Activated CD8-positive, alpha-beta memory T cell treated with anti-CD3 and anti-CD28 coated beads for 36 hours (primary cell): Measurements from ENCODE around the gene POU3F1. TPM values are rescaled to one million over a fixed set of nuclear protein-coding genes. Genes with fewer than 3 reads are reported as not detected.

Experiments used
- CTCF ChIA-PET: fragments of 350-600 bp; sonication (Branson Sonifier 250); formaldehyde crosslinking; loops from one replicate; lab custom pipeline; 2021; ENCODE audit warnings: antibody characterized with exemption; lab: Charles Lee
- POLR2A ChIA-PET: fragments of 350-600 bp; sonication (Branson Sonifier 250); formaldehyde crosslinking; loops from one replicate; lab custom pipeline; 2021; ENCODE audit warnings: antibody characterized with exemption; lab: Charles Lee
- total RNA-seq, 2 experiments: library from RNA; stranded (reverse); gene quantifications; one replicate each; pipeline ENCODE4 v1.2.3, GENCODE V29; 2021

POU3F1 gene
- total RNA-seq, 2 experiments from 2014 or later = 0.08 to 0.15 TPM

DNA sequence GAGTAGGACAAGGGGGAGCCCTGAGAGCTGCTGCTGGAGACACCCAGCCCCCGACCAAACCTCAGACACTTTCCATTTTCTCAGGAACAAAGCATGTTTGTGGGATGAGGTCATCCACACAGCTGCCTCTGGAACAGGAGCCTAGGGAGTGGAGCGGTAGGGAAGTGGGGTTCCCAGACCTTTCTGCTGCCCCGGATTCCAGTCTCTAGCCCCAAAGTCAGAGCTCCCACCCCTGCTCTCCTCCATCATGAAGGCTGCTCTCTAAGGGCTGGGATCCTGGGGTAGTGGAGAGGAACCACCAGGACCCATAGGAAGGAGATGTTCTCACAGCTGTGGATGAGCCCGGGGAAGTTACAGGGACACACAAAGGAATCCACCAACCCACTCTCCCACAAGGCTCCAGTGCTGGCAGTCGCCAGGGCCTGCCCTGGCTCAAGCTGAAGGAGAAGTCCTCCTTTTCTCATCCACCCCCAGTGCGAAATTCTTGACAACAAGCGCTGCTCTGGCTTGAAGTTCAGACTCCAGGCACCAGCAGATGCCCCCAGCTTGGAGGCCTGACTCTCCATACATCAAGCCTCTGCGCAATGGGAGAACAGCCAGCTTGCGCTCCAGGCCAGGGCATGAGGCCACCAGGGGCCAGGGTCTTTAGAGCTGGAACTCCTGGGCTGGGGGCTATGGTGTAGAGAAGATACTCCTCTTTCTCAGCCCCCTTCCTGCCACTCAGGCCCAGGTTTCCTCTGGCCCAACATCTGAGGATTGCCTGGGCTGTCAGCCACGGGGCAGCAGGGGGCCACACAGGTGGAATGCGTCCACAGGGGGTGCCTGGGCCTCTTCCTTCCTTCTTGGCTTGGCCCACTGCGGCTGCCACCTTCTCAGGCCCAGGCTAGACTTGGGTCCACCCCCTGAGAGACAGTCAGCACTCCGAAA lies 45.8 kb downstream of the POU3F1 start:
- ChIA-PET CTCF (interaction anchor here (1.5 to 3.8 kb wide), 4 partner anchors 10 to 135 kb away, joined by 3 to 16 read pairs (median 8); partner anchors contain the start of genes SF3A3 and UTP11), POLR2A (no interaction called here)

DNA sequence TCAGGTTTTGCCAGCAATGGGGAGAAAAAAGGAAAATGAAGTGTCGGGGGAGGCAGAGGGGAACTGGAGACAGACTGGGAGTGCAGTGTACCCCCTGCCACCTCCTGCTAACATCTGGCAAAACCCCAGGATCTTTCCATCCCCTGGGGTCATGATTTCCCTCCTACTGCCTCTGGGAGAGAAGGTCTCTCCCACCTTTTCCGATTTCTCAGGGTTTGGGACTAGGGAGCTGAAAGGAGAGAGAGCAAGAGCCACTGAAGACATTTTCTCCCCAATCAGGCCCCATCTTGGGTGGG lies 46.4 kb downstream of the POU3F1 start:
- POLR2A ChIA-PET = no interaction called here

DNA sequence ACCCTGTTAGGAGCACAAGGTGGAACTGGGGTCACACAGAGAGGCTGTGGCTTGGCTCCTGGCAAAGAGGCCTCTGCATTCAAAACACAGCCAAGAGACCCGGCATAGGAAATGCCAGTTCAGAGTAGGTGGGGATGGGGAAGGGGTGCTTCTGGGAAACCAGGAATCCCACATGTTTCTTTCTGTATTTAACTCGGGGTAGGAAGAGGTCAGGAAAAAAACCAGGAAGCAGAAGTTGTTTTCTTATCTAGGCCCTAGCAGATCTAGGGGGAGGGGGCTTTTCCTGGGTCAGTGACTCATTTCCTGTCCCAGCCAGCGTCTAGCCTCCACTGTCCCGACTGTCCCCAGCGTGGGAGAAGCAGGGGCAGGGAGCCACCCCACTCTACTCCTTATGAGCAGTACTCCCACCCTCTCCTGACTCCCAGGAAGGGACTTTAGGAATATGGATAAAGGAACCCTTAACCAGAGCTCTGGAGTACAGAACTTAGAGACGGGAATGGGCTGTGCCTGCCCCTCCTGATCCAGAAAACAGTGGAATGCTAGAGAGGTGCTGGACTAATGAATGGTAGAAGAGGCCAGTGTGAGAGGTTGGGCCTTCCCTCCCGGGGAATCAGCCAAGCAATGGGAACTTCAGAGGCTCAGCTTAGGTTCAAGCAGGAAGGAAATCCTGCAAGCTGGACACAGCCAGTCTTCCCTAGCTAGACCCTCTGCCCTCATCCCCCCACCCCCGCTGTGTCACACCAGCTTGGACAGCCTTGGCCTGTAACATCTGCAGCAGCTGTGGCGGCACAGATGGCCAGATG lies 47.0 kb downstream of the POU3F1 start:
- CTCF ChIA-PET = interaction anchor here (1.5 to 2.2 kb wide), 3 partner anchors 10 to 134 kb away, joined by 3 to 9 read pairs (median 8); partner anchors contain the start of genes SF3A3 and UTP11
- POLR2A ChIA-PET = interaction anchor here (0.5 kb wide), 1 partner anchor 25 kb away, joined by 10 read pairs; no protein-coding TSS in a partner anchor

More for the DNA sequence above, 46.4 kb downstream of the POU3F1 start:
- CTCF ChIA-PET = interaction anchor here (1.5 to 2.2 kb wide), 3 partner anchors 10 to 134 kb away, joined by 3 to 9 read pairs (median 8); partner anchors contain the start of genes SF3A3 and UTP11

DNA sequence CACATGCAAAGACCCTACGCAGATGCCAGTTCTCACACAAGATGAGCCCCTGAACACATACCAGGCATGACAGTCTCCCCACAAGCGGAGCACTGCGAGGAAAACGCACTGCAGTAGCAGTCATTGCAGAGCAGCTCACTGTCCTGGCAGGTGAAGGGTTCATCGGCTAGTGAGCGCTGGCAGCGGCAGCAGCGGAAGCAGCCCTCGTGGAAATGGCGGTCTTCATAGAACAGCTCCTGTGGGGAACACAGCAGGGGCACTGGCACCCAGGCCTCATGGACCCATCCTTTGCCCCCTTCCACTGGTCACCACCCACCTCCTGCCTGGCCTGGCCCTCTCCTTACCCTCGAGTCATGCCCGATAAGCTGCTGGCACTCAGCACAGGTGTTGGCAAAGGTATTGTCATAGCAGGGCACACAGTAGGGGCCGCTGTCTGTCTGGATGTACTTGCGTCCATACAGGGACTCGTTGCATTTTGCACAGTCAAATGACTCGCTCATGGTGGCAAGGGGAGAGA lies 47.6 kb downstream of the POU3F1 start:
- ChIA-PET CTCF (no interaction called here), POLR2A (interaction anchor here (0.6 kb wide), 1 partner anchor 10 kb away, joined by 3 read pairs; no protein-coding TSS in a partner anchor)

DNA sequence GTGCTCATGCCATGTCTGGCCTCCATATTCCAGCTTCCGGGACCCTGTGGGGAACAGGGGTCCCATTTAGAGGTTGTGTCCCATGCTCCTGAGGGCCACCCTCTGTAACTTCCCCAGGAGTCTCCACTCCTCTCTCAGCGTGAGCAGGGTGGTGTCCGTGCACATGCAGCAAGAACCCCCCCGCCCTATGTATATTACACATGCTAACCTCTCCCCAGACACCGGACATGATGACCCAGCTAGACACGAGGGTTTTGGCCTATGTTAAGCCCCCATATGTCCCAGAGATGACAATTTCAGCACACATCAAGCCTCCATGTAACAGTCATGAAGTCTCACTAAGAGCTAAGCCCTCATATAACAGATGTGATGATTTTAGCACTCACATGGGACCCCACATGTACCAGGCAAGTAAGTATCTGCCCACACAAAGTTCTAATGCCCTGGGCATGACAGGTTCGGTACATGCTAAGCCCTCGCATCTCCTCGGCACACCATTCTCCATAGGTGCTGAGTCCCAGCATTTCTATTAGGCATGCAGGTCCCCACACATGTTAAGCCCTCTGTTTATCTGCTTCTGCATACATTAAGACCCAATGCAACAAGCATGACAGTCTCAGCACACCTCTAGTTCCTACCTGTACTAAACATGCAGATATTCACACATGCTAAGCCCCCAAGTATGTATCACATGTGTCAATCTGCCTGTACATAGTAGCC lies 48.3 kb downstream of the POU3F1 start:
- POLR2A ChIA-PET = interaction anchor here (0.6 kb wide), 1 partner anchor 11 kb away, joined by 3 read pairs; no protein-coding TSS in a partner anchor
- CTCF ChIA-PET = interaction anchor here (0.8 kb wide), 1 partner anchor 11 kb away, joined by 3 read pairs; no protein-coding TSS in a partner anchor

DNA sequence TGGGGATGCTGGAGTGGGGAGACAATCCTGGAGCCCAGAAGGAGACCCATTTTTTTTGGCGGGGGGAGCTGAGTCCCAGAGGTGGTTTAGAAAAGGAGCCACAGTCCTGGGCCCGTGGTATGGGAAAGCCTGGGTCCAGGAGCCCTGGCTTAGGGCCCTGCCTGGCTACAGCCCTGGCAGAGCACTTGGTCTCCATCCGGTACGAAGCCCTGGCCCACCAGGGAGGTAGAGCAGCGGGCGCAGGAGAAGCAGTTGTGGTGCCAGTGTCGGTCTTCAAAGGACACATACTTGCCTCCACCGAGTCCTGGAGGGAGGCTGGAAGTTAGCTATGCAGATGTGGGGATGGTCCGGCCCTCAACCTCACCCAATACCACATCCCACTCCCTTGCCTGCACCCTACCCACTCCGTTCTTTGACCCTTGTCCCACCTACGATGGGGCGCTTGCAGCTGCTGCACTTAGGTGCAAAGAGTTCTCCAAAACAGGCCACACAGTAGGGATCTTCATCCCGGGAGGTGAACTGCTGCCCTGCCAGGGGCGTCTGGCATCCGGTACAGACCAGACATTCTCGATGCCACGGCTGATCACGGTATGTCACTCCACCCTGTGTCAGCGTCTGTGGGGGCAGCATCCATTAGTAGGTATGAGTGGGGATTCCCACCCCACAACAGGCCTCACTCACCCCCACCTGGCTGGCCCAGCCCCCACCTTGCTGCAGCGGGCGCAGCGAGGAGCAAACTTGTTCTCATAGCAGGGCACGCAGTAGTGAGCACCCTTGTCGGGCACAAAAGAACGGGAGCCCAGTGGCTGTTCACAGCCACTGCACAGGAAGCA lies 49.1 kb downstream of the POU3F1 start:
- ChIA-PET POLR2A (interaction anchor here (0.6 kb wide), 1 partner anchor 16 kb away, joined by 3 read pairs; no protein-coding TSS in a partner anchor), CTCF (interaction anchor here (0.8 kb wide), 1 partner anchor 12 kb away, joined by 3 read pairs; no protein-coding TSS in a partner anchor)

DNA sequence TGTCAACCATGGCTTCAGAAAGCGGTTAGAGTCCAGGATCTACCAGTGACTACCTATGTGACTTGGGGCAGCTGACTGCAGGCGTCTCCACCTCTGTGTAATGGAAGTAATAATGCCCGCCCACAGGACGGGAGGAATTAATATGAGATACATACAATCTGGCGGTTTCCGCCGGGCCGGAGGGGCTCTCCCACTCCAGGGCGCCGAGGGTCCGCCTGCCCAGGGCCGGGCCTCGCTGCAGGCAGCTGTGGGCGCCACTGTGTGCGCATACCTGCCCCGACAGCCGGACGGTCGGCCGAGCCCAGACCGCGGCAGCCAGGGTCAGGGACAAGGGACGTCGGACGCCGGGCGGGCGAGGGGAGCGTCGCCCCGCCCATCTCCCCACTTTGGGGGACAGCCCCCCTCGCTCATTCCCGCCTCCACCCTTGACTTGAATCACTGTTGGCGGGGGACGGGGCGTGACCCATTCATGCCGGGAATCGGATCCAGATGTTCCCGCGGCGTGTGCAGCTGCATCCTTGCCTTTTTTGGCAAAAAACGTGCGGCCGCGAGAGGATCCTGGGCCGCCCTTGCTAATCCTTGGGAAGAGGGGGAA lies 50.7 kb downstream of the POU3F1 start:
- POLR2A ChIA-PET = no interaction called here
- CTCF ChIA-PET = no interaction called here

DNA sequence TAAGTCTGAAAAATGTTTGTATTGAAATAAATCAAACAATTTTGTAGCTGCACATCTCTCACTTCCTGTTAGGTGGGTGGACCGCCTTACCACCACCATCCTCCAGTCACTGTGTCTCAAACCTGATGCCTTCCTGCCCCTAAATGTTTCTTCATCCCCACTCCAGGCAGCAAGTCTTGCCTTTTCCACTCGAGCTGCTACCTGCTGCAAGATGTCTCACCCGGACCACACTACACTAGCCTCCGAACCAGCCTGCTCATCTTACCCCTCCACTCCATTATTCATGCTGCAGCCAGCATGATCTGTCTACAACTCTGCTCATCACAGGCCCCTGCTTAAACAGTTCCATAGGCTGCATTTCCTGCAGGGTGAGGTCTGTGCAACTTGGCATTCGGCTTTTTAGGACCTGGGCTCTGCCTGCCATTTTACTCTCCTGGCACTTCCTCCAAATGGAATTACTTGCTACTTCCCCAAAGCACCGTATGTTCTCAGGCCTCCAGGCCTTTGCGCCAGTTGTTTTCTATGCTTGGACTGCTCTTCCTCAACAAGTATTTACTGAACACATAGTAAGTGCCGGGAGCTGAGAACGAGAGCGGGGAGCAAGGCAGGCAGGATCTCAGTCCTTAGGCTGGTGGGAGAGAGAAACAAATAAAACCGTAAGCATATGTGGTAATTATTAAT lies 51.6 kb downstream of the POU3F1 start:
- ChIA-PET CTCF (interaction anchor here (0.7 to 2.0 kb wide), 2 partner anchors 8 to 17 kb away, joined by 3 to 6 read pairs; partner anchors contain the start of gene UTP11), POLR2A (interaction anchor here (0.7 to 1.1 kb wide), 2 partner anchors 9 to 31 kb away, joined by 3 read pairs; no protein-coding TSS in a partner anchor)

Other genes starting within 250 kb of the POU3F1 start
- gene C1orf122, start 239.0 kb downstream of the POU3F1 start, total RNA-seq = 10 to 100 TPM; 33.4 to 33.7 TPM
- gene YRDC, start 238.6 kb downstream of the POU3F1 start, total RNA-seq = 10 to 100 TPM; 70.4 to 75.3 TPM
- gene MTF1, start 187.2 kb downstream of the POU3F1 start, total RNA-seq = 10 to 100 TPM; 32.0 to 35.8 TPM
- 10 to 100 TPM; 26.0 to 27.6 TPM for gene INPP5B, start 99.7 kb downstream of the POU3F1 start, total RNA-seq
- gene SF3A3, start 56.8 kb downstream of the POU3F1 start, total RNA-seq = 100 to 1,000 TPM; 118 to 134 TPM
- 10 to 100 TPM; 20.0 to 20.5 TPM for gene FHL3, start 41.3 kb downstream of the POU3F1 start, total RNA-seq
- gene UTP11, start 34.1 kb downstream of the POU3F1 start, total RNA-seq = 10 to 100 TPM; 83.6 to 84.0 TPM